Stomach (tissue), 9 donors: Measurements from ENCODE around the gene SYNPO2. TPM values are rescaled to one million over a fixed set of nuclear protein-coding genes. Genes with fewer than 3 reads are reported as not detected.
A peak's percentile ranks its signal among the peaks of the same experiment; 100 is the strongest.

ENCODE experiments used
- DNase-seq, 2 donors: peaks; one replicate each; pipeline versions ENCODE4 v3.0.0 to v3.0.0-alpha.2; 2013 to 2019
- H3K27ac ChIP-seq, 5 donors: fragments of 200-600 bp in 4 of 5; sonication (generic) in 4 of 5; one replicate each; pipeline ENCODE4 v1.5.1; 2013 to 2019; ENCODE audit warnings: mild to moderate bottlenecking in 1 of 5, moderate library complexity in 1 of 5
- H3K27me3 ChIP-seq, 3 donors: fragments of 200-600 bp; sonication (generic); one replicate each; pipeline ENCODE4 v1.5.1; 2017 to 2019; ENCODE audit warnings: mixed run types in 1 of 3
- H3K36me3 ChIP-seq, 4 donors: fragments of 200-600 bp; sonication (generic); 1 replicate in 3 of 4; 2 replicates in 1 of 4; pipeline ENCODE4 v1.5.1; 2016 to 2019
- H3K4me1 ChIP-seq, 4 donors: fragments of 200-600 bp; sonication (generic); one replicate each; pipeline ENCODE4 v1.5.1; 2016 to 2019
- H3K4me3 ChIP-seq, 4 donors: fragments of 200-600 bp; sonication (generic) in 3 of 4; one replicate each; pipeline ENCODE4 v1.5.1; 2016 to 2019; ENCODE audit warnings: mild to moderate bottlenecking in 1 of 4
- H3K9me3 ChIP-seq, 4 donors: fragments of 200-600 bp; sonication (generic); one replicate each; pipeline ENCODE4 v1.5.1; 2016 to 2019
- EP300 ChIP-seq: sonication (generic); formaldehyde crosslinking; IDR thresholded peaks from one replicate; pipeline ENCODE4 v1.6.1; 2017; ENCODE audit warnings: antibody characterized with exemption
- POLR2A ChIP-seq, 4 donors: fragments of 450-650 bp; IDR thresholded peaks; one replicate each; pipeline ENCODE4 v1.6.1; 2016; ENCODE audit warnings: antibody characterized with exemption in 4 of 4, control low read depth in 2 of 4, mild to moderate bottlenecking in 1 of 4, moderate library complexity in 1 of 4
- POLR2AphosphoS5 ChIP-seq, 3 donors: sonication (generic); formaldehyde crosslinking; IDR thresholded peaks; one replicate each; pipeline ENCODE4 v1.6.1; 2016; ENCODE audit warnings: antibody characterized with exemption in 3 of 3
- WGBS, 5 donors: extraction: QIAGEN DNeasy Blood & Tissue Kit in 3 of 5; methylation state at CpG; one replicate each; pipeline versions ENCODE4 v1.1.5 to v1.1.7; 2013 to 2018; 5-methylcytosine and 5-hydroxymethylcytosine counted together
- intact Hi-C: fragments of 100-400 bp; cut with DNase I; formaldehyde crosslinking; loops from one replicate; pipeline ENCODE4 v1.15.1; 2023; ENCODE audit warnings: low total_unique reads
- polyA plus RNA-seq, 3 donors: library from polyadenylated mRNA; stranded (reverse); fragments of 200-250 nt; gene quantifications; one replicate each; pipeline ENCODE4 v1.2.3, GENCODE V29; 2013
- total RNA-seq, 5 donors: library from RNA; depleted of rRNA; stranded (reverse); fragments of >200 nt; gene quantifications; one replicate each; pipeline versions ENCODE4 v1.1.0 to v1.2.3, GENCODE V29; 2014 to 2016
- TF ChIP-seq, protein P1 (sequence below), 7 experiments: fragments of 450-650 bp in 4 of 7; fragments of 200-600 bp in 3 of 7; sonication (generic) in 3 of 7; IDR thresholded peaks; one replicate each; pipeline ENCODE4 v1.5.1; 2016 to 2019; ENCODE audit warnings: antibody characterized with exemption in 7 of 7, control low read depth in 2 of 7, mild to moderate bottlenecking in 1 of 7
- donor health status: healthy with polysubstance abuse.
- donor health status: Bipolar disorder and iron deficiency.
- donor health status: healthy.

SYNPO2 gene
- total and polyA plus RNA-seq, 8 donors, result 24.8 to 644 (median 150) TPM

DNA sequence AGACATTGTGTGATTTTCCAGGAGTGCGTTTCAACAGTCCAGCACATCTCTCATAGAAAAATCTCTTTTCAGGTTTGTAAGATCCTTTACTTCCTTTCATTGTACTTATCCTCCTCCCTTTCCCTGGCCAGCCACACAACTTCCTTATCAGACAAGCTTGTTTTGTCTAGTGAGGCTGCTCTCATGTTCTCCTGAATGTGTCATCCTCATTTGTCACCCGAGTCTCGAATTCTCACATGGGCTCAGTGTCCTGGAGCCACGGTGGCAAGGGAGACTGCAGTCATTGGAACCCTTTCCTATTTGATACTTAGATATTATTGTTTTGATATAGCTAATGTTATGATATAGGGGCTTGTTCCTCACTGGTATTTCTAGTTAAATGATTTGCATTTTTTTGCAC is 16.9 kb downstream of the SYNPO2 start:
- H3K9me3 ChIP-seq, result no peaks in the 10 kb centered on the region
- WGBS, 5 donors, result 41 to 52% (median 48%) methylated on average over 4 of the region's 4 CpGs
- TF ChIP-seq EP300 (no peak), POLR2A (IDR thresholded peaks at IDR 0.05) (no peak), POLR2AphosphoS5 (IDR thresholded peaks at IDR 0.05) (no peak)
- TF ChIP-seq, protein P1, sequence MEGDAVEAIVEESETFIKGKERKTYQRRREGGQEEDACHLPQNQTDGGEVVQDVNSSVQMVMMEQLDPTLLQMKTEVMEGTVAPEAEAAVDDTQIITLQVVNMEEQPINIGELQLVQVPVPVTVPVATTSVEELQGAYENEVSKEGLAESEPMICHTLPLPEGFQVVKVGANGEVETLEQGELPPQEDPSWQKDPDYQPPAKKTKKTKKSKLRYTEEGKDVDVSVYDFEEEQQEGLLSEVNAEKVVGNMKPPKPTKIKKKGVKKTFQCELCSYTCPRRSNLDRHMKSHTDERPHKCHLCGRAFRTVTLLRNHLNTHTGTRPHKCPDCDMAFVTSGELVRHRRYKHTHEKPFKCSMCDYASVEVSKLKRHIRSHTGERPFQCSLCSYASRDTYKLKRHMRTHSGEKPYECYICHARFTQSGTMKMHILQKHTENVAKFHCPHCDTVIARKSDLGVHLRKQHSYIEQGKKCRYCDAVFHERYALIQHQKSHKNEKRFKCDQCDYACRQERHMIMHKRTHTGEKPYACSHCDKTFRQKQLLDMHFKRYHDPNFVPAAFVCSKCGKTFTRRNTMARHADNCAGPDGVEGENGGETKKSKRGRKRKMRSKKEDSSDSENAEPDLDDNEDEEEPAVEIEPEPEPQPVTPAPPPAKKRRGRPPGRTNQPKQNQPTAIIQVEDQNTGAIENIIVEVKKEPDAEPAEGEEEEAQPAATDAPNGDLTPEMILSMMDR (IDR thresholded peaks at IDR 0.05), result no peak
- peaks cover 0 to 46% (median 21%) of the 10 kb centered on the region in 4 donors for H3K4me1 ChIP-seq
- intact Hi-C loops, result no loop called here
- no peak for DNase-seq
- H3K36me3 ChIP-seq, result no peaks in the 10 kb centered on the region
- no peak overlapping the region for H3K4me3 ChIP-seq
- no peaks in the 10 kb centered on the region for H3K27me3 ChIP-seq
- H3K27ac ChIP-seq, result peak overlapping the region in 4 of 5 donors; percentile 60 to 80 (median 64)

DNA sequence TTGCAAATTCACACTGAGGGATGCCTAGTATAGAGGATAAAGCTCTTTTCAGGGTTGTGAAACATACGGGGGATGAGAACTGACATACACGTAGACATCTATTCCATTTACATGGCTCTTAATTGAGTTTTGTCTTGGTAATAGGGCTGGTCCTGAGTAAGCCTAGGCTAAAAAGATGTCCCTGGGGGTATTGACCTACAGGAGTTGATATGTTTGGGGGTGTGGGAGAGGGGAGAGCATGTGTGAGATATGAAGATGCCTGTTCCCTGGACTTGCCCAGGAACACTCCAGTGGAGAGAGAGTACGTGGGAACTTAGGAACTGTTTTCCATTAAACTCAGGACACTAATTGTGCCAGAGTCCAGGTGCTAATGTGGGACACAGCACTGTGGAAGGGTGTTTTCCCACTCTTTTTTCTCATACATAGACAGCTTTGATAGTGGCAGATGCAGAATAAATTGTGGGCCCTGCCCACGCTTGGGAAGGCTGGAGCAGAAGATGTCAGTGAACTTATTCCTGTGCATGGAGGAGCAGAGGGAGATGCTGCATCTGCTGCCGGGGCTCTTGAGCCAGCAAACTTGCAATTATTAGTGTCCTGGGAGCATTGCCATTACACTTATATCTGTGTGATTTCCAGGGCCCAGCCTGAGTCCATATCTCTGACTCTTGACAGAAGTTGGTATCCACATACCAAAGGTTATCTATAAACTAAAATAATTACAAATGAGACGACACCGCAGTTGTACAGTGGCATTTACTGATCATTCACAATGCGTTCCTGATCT is 20.7 kb downstream of the SYNPO2 start:
- Histone ChIP-seq H3K9me3 (no peaks in the 10 kb centered on the region), H3K4me1 (peaks cover 0 to 39% (median 21%) of the 10 kb centered on the region in 4 donors), H3K36me3 (no peaks in the 10 kb centered on the region), H3K27me3 (no peaks in the 10 kb centered on the region), H3K4me3 (no peak overlapping the region), H3K27ac (peak overlapping the region in 3 of 5 donors; percentile 30 to 68 (median 52))
- 51 to 73% (median 63%) methylated on average over 8 of the region's 8 CpGs for WGBS, 5 donors
- TF ChIP-seq EP300 (no peak), POLR2AphosphoS5 (IDR thresholded peaks at IDR 0.05) (no peak), POLR2A (IDR thresholded peaks at IDR 0.05) (no peak)
- TF ChIP-seq, protein P1 (IDR thresholded peaks at IDR 0.05), result no peak
- intact Hi-C loops, result no loop called here
- peak in 1 of 2 donors; percentile 26 for DNase-seq

DNA sequence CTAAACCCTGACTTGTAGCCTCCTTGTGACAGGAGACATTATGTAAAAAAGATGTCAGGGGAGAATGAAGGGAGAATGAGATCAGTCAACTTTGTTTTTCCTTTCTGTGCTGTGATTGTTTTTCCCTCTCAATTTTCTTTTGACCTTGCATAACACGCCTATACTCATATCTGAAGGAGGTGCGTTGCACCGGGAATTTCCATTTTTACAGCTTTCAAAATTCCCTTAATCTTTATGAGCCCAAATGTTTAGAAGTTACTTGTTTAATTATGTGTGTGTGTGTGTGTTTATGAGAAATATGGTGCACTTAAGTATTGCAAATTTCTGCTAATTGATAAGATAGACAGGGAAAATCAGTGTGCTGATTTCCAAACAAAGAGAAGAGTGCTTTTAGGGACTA is 21.6 kb downstream of the SYNPO2 start:
- TF ChIP-seq, protein P1 (IDR thresholded peaks at IDR 0.05), result no peak
- no peak for TF ChIP-seq POLR2AphosphoS5 (IDR thresholded peaks at IDR 0.05)
- no peak for TF ChIP-seq POLR2A (IDR thresholded peaks at IDR 0.05)
- TF ChIP-seq EP300, result no peak
- no peak for DNase-seq
- Histone ChIP-seq H3K27me3 (no peaks in the 10 kb centered on the region), H3K4me3 (no peak overlapping the region), H3K9me3 (no peaks in the 10 kb centered on the region), H3K4me1 (peaks cover 0 to 30% (median 12%) of the 10 kb centered on the region in 4 donors), H3K36me3 (no peaks in the 10 kb centered on the region), H3K27ac (peak overlapping the region in 4 of 5 donors; percentile 11 to 68 (median 41))
- intact Hi-C loops, result no loop called here
- 35 to 49% (median 43%) methylated on average over 3 of the region's 3 CpGs for WGBS, 5 donors

DNA sequence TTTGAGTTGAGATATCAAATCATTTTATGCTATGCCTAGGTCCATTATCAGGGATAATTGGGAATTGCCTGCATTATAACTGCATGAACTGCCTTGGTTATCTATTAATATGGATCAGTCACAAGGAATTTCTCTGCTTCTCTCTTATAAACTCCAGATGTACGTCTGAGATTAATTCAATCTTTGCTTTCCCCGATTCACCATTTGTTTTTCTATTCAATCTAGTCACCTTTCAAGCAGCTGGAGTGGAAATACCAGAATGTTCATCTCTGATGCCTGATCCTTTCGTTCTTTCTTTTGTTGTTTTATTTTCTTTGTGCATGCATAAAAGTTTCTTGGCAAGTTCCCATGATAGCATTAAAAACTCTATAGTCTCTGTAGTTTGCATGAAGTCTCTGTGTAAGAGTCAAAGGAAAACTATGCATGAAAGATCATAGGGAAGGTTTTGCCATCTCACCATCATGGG is 22.6 kb downstream of the SYNPO2 start:
- H3K27me3 ChIP-seq, result no peaks in the 10 kb centered on the region
- H3K27ac ChIP-seq, result peak overlapping the region in 3 of 5 donors; percentile 30 to 68 (median 52)
- no peak overlapping the region for H3K4me3 ChIP-seq
- no peaks in the 10 kb centered on the region for H3K36me3 ChIP-seq
- TF ChIP-seq POLR2AphosphoS5 (IDR thresholded peaks at IDR 0.05) (no peak), EP300 (no peak), POLR2A (IDR thresholded peaks at IDR 0.05) (no peak)
- TF ChIP-seq, protein P1 (IDR thresholded peaks at IDR 0.05), result no peak
- WGBS, 5 donors, result 43 to 64% (median 51%) methylated on average over 3 of the region's 3 CpGs
- peaks cover 0 to 23% (median 7%) of the 10 kb centered on the region in 4 donors for H3K4me1 ChIP-seq
- H3K9me3 ChIP-seq, result no peaks in the 10 kb centered on the region
- no peak for DNase-seq
- intact Hi-C loops, result no loop called here
